Activated naive CD4-positive, alpha-beta T cell treated with anti-CD3 and anti-CD28 coated beads, Interleukin-2, amount 10 ng/mL, durations not matched to agents 7 days and 5 days (primary cell): Measurements from ENCODE around the gene SRA1.
"Not testable (repeated sequence)": the region's sequence is repeated elsewhere in the genome, so short reads cannot be mapped to it uniquely, and the experiment has no call there.

ENCODE experiments used
- CTCF ChIA-PET: fragments of 350-600 bp; sonication (Branson Sonifier 250); formaldehyde crosslinking; loops from one replicate; lab custom pipeline; 2021; ENCODE audit warnings: antibody characterized with exemption; lab: Charles Lee
- DNase-seq: peaks from one replicate; pipeline ENCODE4 v3.0.0-alpha.2; 2020
- H3K27ac Mint-ChIP-seq: one replicate; pipeline ENCODE4 v1.8.0; 2021; ENCODE audit warnings: mild to moderate bottlenecking, moderate library complexity, mixed read lengths
- H3K27me3 Mint-ChIP-seq: one replicate; pipeline ENCODE4 v1.8.0; 2021; ENCODE audit warnings: mild to moderate bottlenecking, mixed read lengths
- H3K36me3 Mint-ChIP-seq: one replicate; pipeline ENCODE4 v1.8.0; 2021; ENCODE audit warnings: mixed read lengths
- H3K4me1 Mint-ChIP-seq: one replicate; pipeline ENCODE4 v1.8.0; 2021; ENCODE audit warnings: mixed read lengths
- H3K4me3 Mint-ChIP-seq: one replicate; pipeline ENCODE4 v1.8.0; 2021; ENCODE audit warnings: mild to moderate bottlenecking, moderate library complexity, mixed read lengths
- H3K9me3 Mint-ChIP-seq: one replicate; pipeline ENCODE4 v1.8.0; 2021; ENCODE audit warnings: mixed read lengths

Gene SRA1

GRCh38 chr5:140588311-140589070 lies 31.2 kb upstream of the SRA1 start:
- H3K4me3 Mint-ChIP-seq = no peak overlapping the region
- H3K9me3 Mint-ChIP-seq = no peaks in the 10 kb centered on the region
- no peaks in the 10 kb centered on the region for H3K4me1 Mint-ChIP-seq
- no peak for DNase-seq
- no peaks in the 10 kb centered on the region for H3K36me3 Mint-ChIP-seq
- peaks cover 11% of the 10 kb centered on the region for H3K27me3 Mint-ChIP-seq
- no peak overlapping the region for H3K27ac Mint-ChIP-seq
- CTCF ChIA-PET = interaction anchor here (1.4 kb wide), 1 partner anchor 10 kb away, joined by 3 read pairs; no protein-coding TSS in a partner anchor

- Mint-ChIP-seq H3K9me3 (no peaks in the 10 kb centered on the region), H3K4me1 (no peaks in the 10 kb centered on the region), H3K4me3 (no peak overlapping the region), H3K36me3 (no peaks in the 10 kb centered on the region), H3K27ac (no peak overlapping the region), H3K27me3 (peaks cover 21% of the 10 kb centered on the region)
- DNase-seq = no peak
- CTCF ChIA-PET = no interaction called here
Observed at GRCh38 chr5:140587495-140587894, 30.2 kb upstream of the SRA1 start.

GRCh38 chr5:140579188-140579747 lies 22.0 kb upstream of the SRA1 start:
- H3K27ac Mint-ChIP-seq, DNase-seq, CTCF ChIA-PET, H3K36me3 Mint-ChIP-seq, H3K4me3 Mint-ChIP-seq, H3K9me3 Mint-ChIP-seq: not testable (repeated sequence)
- Mint-ChIP-seq H3K4me1 (peaks cover 14% of the 10 kb centered on the region), H3K27me3 (peaks cover 30% of the 10 kb centered on the region)

GRCh38 chr5:140576776-140577201 lies 19.5 kb upstream of the SRA1 start:
- Mint-ChIP-seq H3K4me3 (no peak overlapping the region), H3K36me3 (no peaks in the 10 kb centered on the region), H3K27me3 (peaks cover 15% of the 10 kb centered on the region), H3K9me3 (no peaks in the 10 kb centered on the region), H3K4me1 (peaks cover 14% of the 10 kb centered on the region), H3K27ac (no peak overlapping the region)
- CTCF ChIA-PET = interaction anchor here (0.6 to 1.3 kb wide), 3 partner anchors 29 to 199 kb away, joined by 3 to 5 read pairs (median 3); partner anchors contain the start of gene EIF4EBP3
- no peak for DNase-seq

GRCh38 chr5:140575309-140575708 lies 18.0 kb upstream of the SRA1 start:
- H3K4me1 Mint-ChIP-seq = peaks cover 15% of the 10 kb centered on the region

GRCh38 chr5:140574165-140574564 lies 16.9 kb upstream of the SRA1 start:
- Mint-ChIP-seq H3K27ac (no peak overlapping the region), H3K36me3 (peaks cover 7% of the 10 kb centered on the region), H3K4me3 (no peak overlapping the region), H3K9me3 (no peaks in the 10 kb centered on the region), H3K4me1 (peaks cover 27% of the 10 kb centered on the region), H3K27me3 (peaks cover 4% of the 10 kb centered on the region)
- CTCF ChIA-PET = no interaction called here
- DNase-seq = no peak

More at GRCh38 chr5:140575309-140575708, 18.0 kb upstream of the SRA1 start:
- Mint-ChIP-seq H3K27me3 (peaks cover 8% of the 10 kb centered on the region), H3K4me3 (no peak overlapping the region), H3K9me3 (no peaks in the 10 kb centered on the region), H3K27ac (no peak overlapping the region), H3K36me3 (peaks cover under 1% of the 10 kb centered on the region)
- CTCF ChIA-PET = interaction anchor here (1.3 kb wide), 1 partner anchor 60 kb away, joined by 5 read pairs; no protein-coding TSS in a partner anchor
- DNase-seq = no peak

- Mint-ChIP-seq H3K27me3 (peaks cover under 1% of the 10 kb centered on the region), H3K36me3 (peaks cover 11% of the 10 kb centered on the region), H3K4me3 (no peak overlapping the region), H3K9me3 (no peaks in the 10 kb centered on the region), H3K4me1 (peaks cover 31% of the 10 kb centered on the region), H3K27ac (no peak overlapping the region)
- DNase-seq = no peak
- CTCF ChIA-PET = no interaction called here
Observed at GRCh38 chr5:140573683-140574082, 16.4 kb upstream of the SRA1 start.

- CTCF ChIA-PET = interaction anchor here (0.7 to 0.8 kb wide), 3 partner anchors 23 to 1168 kb away, joined by 3 read pairs; partner anchors contain the start of gene EIF4EBP3
- Mint-ChIP-seq H3K27ac (no peak overlapping the region), H3K27me3 (no peaks in the 10 kb centered on the region), H3K4me3 (no peak overlapping the region), H3K9me3 (no peaks in the 10 kb centered on the region), H3K36me3 (peaks cover 27% of the 10 kb centered on the region), H3K4me1 (peaks cover 47% of the 10 kb centered on the region)
- no peak for DNase-seq
Observed at GRCh38 chr5:140571105-140571504, 13.8 kb upstream of the SRA1 start.

- CTCF ChIA-PET = interaction anchor here (0.7 kb wide), 1 partner anchor 219 kb away, joined by 3 read pairs; no protein-coding TSS in a partner anchor
- Mint-ChIP-seq H3K4me1 (peaks cover 52% of the 10 kb centered on the region), H3K27me3 (no peaks in the 10 kb centered on the region), H3K9me3 (no peaks in the 10 kb centered on the region), H3K4me3 (no peak overlapping the region), H3K36me3 (peaks cover 31% of the 10 kb centered on the region), H3K27ac (peak overlapping the region; percentile 24)
- DNase-seq = no peak
Observed at GRCh38 chr5:140570488-140570887, 13.2 kb upstream of the SRA1 start.

GRCh38 chr5:140570058-140570457 lies 12.8 kb upstream of the SRA1 start:
- Mint-ChIP-seq H3K9me3 (no peaks in the 10 kb centered on the region), H3K27me3 (no peaks in the 10 kb centered on the region), H3K4me3 (no peak overlapping the region), H3K27ac (peak overlapping the region; percentile 24), H3K36me3 (peaks cover 31% of the 10 kb centered on the region), H3K4me1 (peaks cover 52% of the 10 kb centered on the region)
- DNase-seq = no peak
- CTCF ChIA-PET = no interaction called here

GRCh38 chr5:140569197-140569596 lies 11.9 kb upstream of the SRA1 start:
- CTCF ChIA-PET = interaction anchor here (0.5 to 1.9 kb wide), 4 partner anchors 22 to 176 kb away, joined by 3 to 5 read pairs (median 4); partner anchors contain the start of genes CD14 and EIF4EBP3
- Mint-ChIP-seq H3K4me1 (peaks cover 54% of the 10 kb centered on the region), H3K4me3 (peak overlapping the region; percentile 60), H3K36me3 (peaks cover 34% of the 10 kb centered on the region), H3K9me3 (no peaks in the 10 kb centered on the region), H3K27ac (peak overlapping the region; percentile 96), H3K27me3 (no peaks in the 10 kb centered on the region)
- DNase-seq = peak; percentile 38

GRCh38 chr5:140568443-140569063 lies 11.3 kb upstream of the SRA1 start:
- Mint-ChIP-seq H3K27me3 (no peaks in the 10 kb centered on the region), H3K4me3 (peak overlapping the region; percentile 60), H3K9me3 (no peaks in the 10 kb centered on the region), H3K27ac (peak overlapping the region; percentile 96), H3K36me3 (peaks cover 34% of the 10 kb centered on the region), H3K4me1 (peaks cover 58% of the 10 kb centered on the region)
- no peak for DNase-seq
- CTCF ChIA-PET = interaction anchor here (1.3 to 1.9 kb wide), 2 partner anchors 21 to 64 kb away, joined by 4 to 5 read pairs; partner anchors contain the start of genes CD14 and EIF4EBP3

GRCh38 chr5:140567871-140568270 lies 10.6 kb upstream of the SRA1 start:
- H3K27me3 Mint-ChIP-seq = no peaks in the 10 kb centered on the region
- no peak overlapping the region for H3K4me3 Mint-ChIP-seq
- DNase-seq = no peak
- peak overlapping the region; percentile 2 for H3K27ac Mint-ChIP-seq
- no peaks in the 10 kb centered on the region for H3K9me3 Mint-ChIP-seq
- H3K36me3 Mint-ChIP-seq = peaks cover 34% of the 10 kb centered on the region
- peaks cover 64% of the 10 kb centered on the region for H3K4me1 Mint-ChIP-seq
- CTCF ChIA-PET = interaction anchor here (1.3 to 1.9 kb wide), 2 partner anchors 21 to 65 kb away, joined by 4 to 5 read pairs; partner anchors contain the start of genes CD14 and EIF4EBP3
